Skin epidermis (tissue), 12 donors: ENCODE results near the gene KIAA1671.

Experiments used
- H3K27ac ChIP-seq, 21 experiments: fragments of 200-600 bp; sonication (generic) in 11 of 21; one replicate each; pipeline ENCODE4 v1.5.0; 2020; ENCODE audit warnings: mild to moderate bottlenecking in 3 of 21, inconsistent platforms in 2 of 21, moderate library complexity in 2 of 21
- H3K4me3 ChIP-seq, 7 experiments: fragments of 200-600 bp; sonication (generic) in 2 of 7; one replicate each; pipeline ENCODE4 v1.5.0; 2020; ENCODE audit warnings: inconsistent platforms in 2 of 7, mild to moderate bottlenecking in 2 of 7, moderate library complexity in 1 of 7

Gene KIAA1671

GRCh38 chr22:25057013-25057881, 104.7 kb downstream of the KIAA1671 start:
- H3K4me3 ChIP-seq, result no peak overlapping the region
- H3K27ac ChIP-seq, result no peak overlapping the region

- Histone ChIP-seq H3K27ac (no peak overlapping the region), H3K4me3 (no peak overlapping the region)
Measured at GRCh38 chr22:25059438-25059837, 106.9 kb downstream of the KIAA1671 start.

GRCh38 chr22:25060522-25061071, 108.1 kb downstream of the KIAA1671 start:
- Histone ChIP-seq H3K27ac (peak overlapping the region in 1 of 21 experiments; percentile 84), H3K4me3 (no peak overlapping the region)

GRCh38 chr22:25061134-25061533, 108.6 kb downstream of the KIAA1671 start:
- Histone ChIP-seq H3K27ac (peak overlapping the region in 5 of 21 experiments; percentile 47 to 84 (median 62)), H3K4me3 (no peak overlapping the region)

GRCh38 chr22:25061605-25062376, 109.3 kb downstream of the KIAA1671 start:
- H3K27ac ChIP-seq, result peak overlapping the region in 7 of 21 experiments; percentile 21 to 84 (median 62)
- H3K4me3 ChIP-seq, result no peak overlapping the region

GRCh38 chr22:25062386-25063085, 110.0 kb downstream of the KIAA1671 start:
- peak overlapping the region in 8 of 21 experiments; percentile 12 to 84 (median 58) for H3K27ac ChIP-seq

GRCh38 chr22:25064894-25065560, 112.5 kb downstream of the KIAA1671 start:
- H3K27ac ChIP-seq, result no peak overlapping the region

More at GRCh38 chr22:25062386-25063085, 110.0 kb downstream of the KIAA1671 start:
- no peak overlapping the region for H3K4me3 ChIP-seq

GRCh38 chr22:25066861-25067435, 114.4 kb downstream of the KIAA1671 start:
- peak overlapping the region in 12 of 21 experiments; percentile 14 to 94 (median 63) for H3K27ac ChIP-seq

More at GRCh38 chr22:25064894-25065560, 112.5 kb downstream of the KIAA1671 start:
- H3K4me3 ChIP-seq, result no peak overlapping the region

GRCh38 chr22:25067851-25068421, 115.4 kb downstream of the KIAA1671 start:
- Histone ChIP-seq H3K27ac (peak overlapping the region in 15 of 21 experiments; percentile 17 to 94 (median 54)), H3K4me3 (no peak overlapping the region)

More at GRCh38 chr22:25066861-25067435, 114.4 kb downstream of the KIAA1671 start:
- no peak overlapping the region for H3K4me3 ChIP-seq

- peak overlapping the region in 7 of 21 experiments; percentile 26 to 90 (median 81) for H3K27ac ChIP-seq
- no peak overlapping the region for H3K4me3 ChIP-seq
Measured at GRCh38 chr22:25068707-25069106, 116.2 kb downstream of the KIAA1671 start.

GRCh38 chr22:25069426-25069757, 116.9 kb downstream of the KIAA1671 start:
- Histone ChIP-seq H3K4me3 (no peak overlapping the region), H3K27ac (peak overlapping the region in 5 of 21 experiments; percentile 26 to 90 (median 81))

- peak overlapping the region in 5 of 7 experiments; percentile 1 to 22 (median 8) for H3K4me3 ChIP-seq
- peak overlapping the region in 13 of 21 experiments; percentile 5 to 90 (median 49) for H3K27ac ChIP-seq
Measured at GRCh38 chr22:25069758-25070481, 117.4 kb downstream of the KIAA1671 start.

- peak overlapping the region in 8 of 21 experiments; percentile 11 to 90 (median 44) for H3K27ac ChIP-seq
- H3K4me3 ChIP-seq, result peak overlapping the region in 1 of 7 experiments; percentile 22
Measured at GRCh38 chr22:25070956-25071355, 118.4 kb downstream of the KIAA1671 start.

GRCh38 chr22:25071720-25072119, 119.2 kb downstream of the KIAA1671 start:
- no peak overlapping the region for H3K4me3 ChIP-seq
- peak overlapping the region in 1 of 21 experiments; percentile 58 for H3K27ac ChIP-seq

- peak overlapping the region in 1 of 21 experiments; percentile 58 for H3K27ac ChIP-seq
Measured at GRCh38 chr22:25072406-25072805, 119.9 kb downstream of the KIAA1671 start.

GRCh38 chr22:25076336-25076735, 123.8 kb downstream of the KIAA1671 start:
- Histone ChIP-seq H3K4me3 (no peak overlapping the region), H3K27ac (peak overlapping the region in 5 of 21 experiments; percentile 14 to 64 (median 34))

More at GRCh38 chr22:25072406-25072805, 119.9 kb downstream of the KIAA1671 start:
- H3K4me3 ChIP-seq, result no peak overlapping the region

- Histone ChIP-seq H3K27ac (peak overlapping the region in 4 of 21 experiments; percentile 9 to 64 (median 16)), H3K4me3 (no peak overlapping the region)
Measured at GRCh38 chr22:25077056-25077455, 124.5 kb downstream of the KIAA1671 start.
